GM10248 (cell line): Measurements from ENCODE around the gene ANK3.

Source experiments
- CTCF ChIA-PET: fragments of 300-600 bp; sonication (Branson Sonifier 250); formaldehyde crosslinking; extraction: SDS; loops from one replicate; lab custom pipeline; 2021; ENCODE audit warnings: antibody characterized with exemption; lab: Yijun Ruan, JAX
- POLR2A ChIA-PET: fragments of 350-650 bp; sonication (Branson Sonifier 250); formaldehyde crosslinking; extraction: SDS; loops from one replicate; lab custom pipeline; 2020; ENCODE audit warnings: antibody characterized with exemption; lab: Yijun Ruan, JAX
- DNase-seq: peaks from one replicate; pipeline ENCODE4 v3.0.0; 2012; ENCODE audit errors: extremely low spot score
- CTCF ChIP-seq: IDR thresholded peaks from 2 replicates; pipeline ENCODE4 v1.5.1; 2012; ENCODE audit warnings: mild to moderate bottlenecking, low read depth; ENCODE audit errors: extremely low read depth, missing control alignments, control extremely low read depth

Gene ANK3

GRCh38 chr10:60207894-60208293 is 181.8 kb downstream of the ANK3 start:
- TF ChIP-seq CTCF, result no peak
- POLR2A ChIA-PET, result no interaction called here
- no peak for DNase-seq
- CTCF ChIA-PET, result interaction anchor here (0.7 to 3.9 kb wide), 17 partner anchors 8 to 597 kb away, joined by 3 to 24 read pairs (median 3); no protein-coding TSS in a partner anchor

GRCh38 chr10:60206735-60207134 is 182.9 kb downstream of the ANK3 start:
- ChIA-PET CTCF (interaction anchor here (0.7 to 2.9 kb wide), 11 partner anchors 9 to 581 kb away, joined by 3 to 19 read pairs (median 3); no protein-coding TSS in a partner anchor), POLR2A (no interaction called here)
- DNase-seq, result no peak
- no peak for TF ChIP-seq CTCF

GRCh38 chr10:60205741-60206140 is 183.9 kb downstream of the ANK3 start:
- CTCF ChIA-PET, result interaction anchor here (0.7 to 1.8 kb wide), 7 partner anchors 8 to 239 kb away, joined by 3 to 6 read pairs (median 3); no protein-coding TSS in a partner anchor
- DNase-seq, result no peak
- POLR2A ChIA-PET, result no interaction called here
- no peak for TF ChIP-seq CTCF

- CTCF ChIA-PET, result interaction anchor here (1.1 to 1.8 kb wide), 9 partner anchors 15 to 442 kb away, joined by 3 to 7 read pairs (median 4); no protein-coding TSS in a partner anchor
- DNase-seq, result no peak
- peak; percentile 35 for TF ChIP-seq CTCF
- POLR2A ChIA-PET, result no interaction called here
These were observed 185.6 kb downstream of the ANK3 start for GRCh38 chr10:60203993-60204618.

- DNase-seq, result no peak
- POLR2A ChIA-PET, result no interaction called here
- CTCF ChIA-PET, result no interaction called here
- no peak for TF ChIP-seq CTCF
These were observed 189.0 kb downstream of the ANK3 start for GRCh38 chr10:60200682-60201053.

GRCh38 chr10:60200012-60200681 is 189.5 kb downstream of the ANK3 start:
- no peak for DNase-seq
- POLR2A ChIA-PET, result no interaction called here
- TF ChIP-seq CTCF, result no peak
- CTCF ChIA-PET, result interaction anchor here (0.9 kb wide), 1 partner anchor 8 kb away, joined by 3 read pairs; no protein-coding TSS in a partner anchor
